ENCODE measurements around the gene CADM1.

DNA sequence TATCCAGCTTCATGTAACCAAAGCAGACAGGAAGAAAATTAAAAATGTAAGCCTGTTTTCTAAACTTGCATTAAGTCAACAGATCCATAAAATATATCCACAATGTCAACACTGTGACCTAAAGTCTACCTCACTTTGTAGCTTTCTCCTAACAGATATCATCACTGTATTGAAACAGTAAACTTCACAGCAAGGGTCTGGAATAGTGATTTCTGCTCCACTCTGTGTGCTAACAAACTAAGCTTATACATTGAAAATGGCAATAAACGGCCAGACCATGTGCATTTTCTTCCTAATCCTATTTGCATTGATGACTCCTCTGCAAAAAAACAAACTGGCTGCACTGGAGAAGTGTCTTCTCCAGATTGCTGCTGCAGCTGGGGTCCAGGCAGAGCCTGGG, 26.8 kb downstream of the CADM1 start:
- TF ChIP-seq POLR2A (IDR thresholded peaks at IDR 0.05; ENCODE audit: low read length) (no peak), GATA1 (IDR thresholded peaks at IDR 0.05; ENCODE audit: low read depth, low read length) (no peak)
